K562 treated with DMSO at 1 percent for 12 hours (cell line): ENCODE measurements around the gene CFAP97D1. TPM values are rescaled to one million over a fixed set of nuclear protein-coding genes. Genes with fewer than 3 reads are reported as not detected.

Experiments used
- total RNA-seq: library from RNA; unstranded; fragments of 300-600 nt; gene quantifications from 2 replicates; pipeline ENCODE4 v1.2.3, GENCODE V29; 2022; ENCODE audit not compliant: insufficient read depth

CFAP97D1 gene
- not detected in 2 replicates for total RNA-seq

DNA sequence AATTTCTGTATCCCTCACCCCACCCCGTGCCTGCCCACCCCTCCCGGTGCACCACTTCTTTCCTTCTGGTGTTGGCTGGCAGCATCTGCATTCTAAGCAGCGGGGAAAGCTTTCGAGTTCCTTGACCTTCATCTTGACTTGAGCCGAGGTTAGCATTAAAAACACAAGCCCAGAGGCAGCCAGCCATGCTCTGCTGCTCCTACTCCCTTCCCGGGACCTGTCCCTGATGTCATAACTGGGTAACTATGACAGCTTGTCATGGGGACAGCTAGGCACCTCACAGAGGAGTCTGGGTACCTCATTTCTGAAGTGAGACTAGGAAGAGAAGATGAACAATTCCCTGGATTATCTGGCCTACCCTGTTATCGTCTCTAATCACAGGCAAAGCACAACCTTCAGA is at the start of gene CFAP97D1:
Gene CFAP97D1 (plus strand): TSS at position 301 of the 400 bp plus-strand sequence. CDS start 28 bp downstream, at position 329.

DNA sequence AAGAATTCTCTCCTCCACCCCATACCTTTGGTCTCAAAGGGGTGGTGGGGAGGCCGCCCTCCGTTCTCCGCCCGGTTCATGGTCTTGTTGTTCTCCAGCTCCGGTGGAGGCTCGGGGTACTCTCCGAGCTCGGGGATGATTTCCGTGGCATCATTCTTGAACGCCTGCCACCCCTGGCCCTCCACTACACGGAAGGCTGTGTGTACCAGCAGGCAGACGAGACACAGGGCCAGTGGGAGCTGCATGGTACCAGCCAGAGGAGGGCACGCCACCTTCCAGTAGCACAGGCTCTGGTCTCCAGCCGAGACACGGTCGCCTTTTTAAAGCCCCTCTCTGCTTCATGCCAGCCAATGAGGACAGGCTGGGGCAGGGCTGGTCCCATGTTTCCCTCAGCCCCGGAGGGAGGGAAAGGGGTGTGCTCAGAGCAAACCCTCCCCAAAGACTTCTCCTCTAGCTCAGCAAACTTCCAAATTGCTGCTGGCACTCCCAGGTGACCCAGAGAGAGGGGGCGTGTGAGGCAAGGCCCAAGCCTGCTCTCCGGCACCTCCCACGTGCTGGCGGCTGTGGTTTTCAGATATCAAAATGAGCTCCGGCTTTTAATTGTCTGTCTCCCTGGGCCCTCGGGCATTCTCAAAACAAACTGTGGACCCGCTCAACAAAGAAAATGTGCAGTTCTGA is 21.6 kb upstream of the CFAP97D1 start, which contains the start of gene SOST:
Gene SOST (minus strand): TSS at position 295 of the 678 bp plus-strand sequence. CDS start 50 bp downstream, at position 245.

DNA sequence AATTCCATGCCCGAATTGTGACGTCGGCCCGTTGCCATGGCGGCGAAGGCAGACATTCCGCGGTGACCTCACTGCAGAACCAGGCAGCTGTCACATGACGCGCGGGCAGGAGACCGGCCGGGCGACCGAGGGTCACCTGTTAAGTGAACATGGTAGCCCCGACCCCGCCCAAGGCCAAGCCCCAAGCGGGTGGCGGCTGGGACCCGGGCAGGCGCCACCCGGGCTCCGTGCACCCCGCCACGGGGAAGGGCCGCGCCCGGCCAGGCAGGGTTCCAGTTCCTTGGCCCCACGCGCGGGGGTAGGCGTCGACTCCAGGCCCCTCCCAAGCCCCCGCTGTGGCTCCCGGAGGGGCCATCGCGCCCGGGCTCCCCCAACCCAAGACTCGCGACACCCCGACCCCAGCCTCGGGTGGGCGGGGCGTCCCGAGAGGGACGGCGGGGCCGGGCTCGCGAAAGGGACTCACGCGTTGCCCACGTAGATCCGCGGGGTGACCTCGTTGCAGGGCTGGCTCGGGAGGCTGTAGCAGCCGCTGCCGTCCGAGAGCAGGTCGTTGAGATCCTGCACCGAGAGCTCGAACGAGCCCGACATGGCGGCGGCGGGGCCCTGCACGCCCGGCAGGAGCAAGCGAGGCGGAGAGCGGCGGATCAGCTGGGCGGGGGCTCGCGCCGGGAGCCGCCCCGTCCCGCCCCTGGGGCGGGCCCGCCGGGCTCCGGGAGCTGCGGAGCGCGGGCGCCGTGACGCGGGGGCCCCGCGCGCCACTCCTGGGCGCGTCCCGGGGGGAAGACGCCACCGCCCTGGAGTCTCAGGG is 1.7 kb upstream of the CFAP97D1 start, which contains the start of gene DUSP3:
Gene DUSP3 (minus strand): TSS at position 641 of the 808 bp plus-strand sequence. CDS start 53 bp downstream, at position 588.

DNA sequence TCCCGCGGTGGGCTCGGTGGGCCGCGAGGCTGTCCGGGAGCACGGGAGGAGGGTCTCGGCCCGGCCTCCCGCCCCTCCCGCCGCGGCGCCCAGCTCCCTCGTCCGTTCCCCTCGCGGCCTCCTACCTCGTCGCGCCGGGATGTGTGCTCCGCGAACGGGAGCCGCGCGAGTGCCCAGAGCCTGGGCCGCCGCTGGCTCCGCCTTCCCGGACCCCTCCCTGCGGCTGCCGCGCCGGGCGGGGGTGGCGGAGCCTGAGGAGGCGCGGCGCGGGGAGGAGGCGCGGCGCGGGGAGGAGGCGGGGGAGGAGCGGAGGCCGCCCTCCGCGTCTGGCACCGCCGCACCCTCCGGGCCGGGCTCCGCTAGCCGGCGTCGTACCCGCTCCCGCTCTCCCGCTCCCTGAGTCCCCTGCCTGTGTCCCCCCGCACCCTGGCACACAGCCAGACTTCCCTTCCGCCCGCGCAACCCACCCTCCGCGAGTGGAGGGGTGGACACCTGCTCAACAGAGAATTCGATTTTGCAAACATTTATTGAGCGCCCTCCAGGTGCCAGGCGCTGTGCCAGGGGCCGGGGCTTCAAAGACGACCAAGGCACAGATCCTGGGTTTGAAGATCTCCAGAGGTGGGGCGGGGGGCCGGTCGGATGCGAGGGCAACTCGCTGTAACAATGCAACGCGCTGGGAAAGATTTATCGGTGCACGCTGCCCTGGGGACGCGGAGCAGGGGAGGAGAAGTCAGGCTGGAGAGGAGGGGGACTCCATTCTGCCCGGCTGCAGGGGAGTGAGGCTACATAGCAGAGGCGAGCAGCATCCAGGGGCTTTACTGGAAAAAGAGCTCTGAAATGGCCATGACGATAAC is 53.0 kb downstream of the CFAP97D1 start, which contains the start of gene MPP3:
Gene MPP3 (minus strand): TSS at position 171 of the 854 bp plus-strand sequence. CDS start 1,240 bp downstream, outside the sequence.

Other genes with a start within 250 kb of the CFAP97D1 start
- gene ETV4, start 234.1 kb upstream of the CFAP97D1 start, total RNA-seq = 29.5 and 48.6 TPM in 2 replicates
- gene MEOX1, start 118.5 kb upstream of the CFAP97D1 start, total RNA-seq = not detected in 2 replicates
- not detected in 2 replicates for gene SOST, start 21.6 kb upstream of the CFAP97D1 start, total RNA-seq
- 12.8 and 35.0 TPM in 2 replicates for gene DUSP3, start 1.5 kb upstream of the CFAP97D1 start, total RNA-seq
- gene MPP3, start 52.7 kb downstream of the CFAP97D1 start, total RNA-seq = 0.50 and 13.7 TPM in 2 replicates
- not detected in 2 replicates for gene CD300LG, start 66.7 kb downstream of the CFAP97D1 start, total RNA-seq
- 0.39 TPM in 1 of 2 replicates, not detected in the other for gene MPP2, start 127.1 kb downstream of the CFAP97D1 start, total RNA-seq
- not detected in 2 replicates for gene PPY, start 162.0 kb downstream of the CFAP97D1 start, total RNA-seq
- gene PYY, start 173.5 kb downstream of the CFAP97D1 start, total RNA-seq = not detected in 2 replicates
- gene NAGS, start 224.2 kb downstream of the CFAP97D1 start, total RNA-seq = 0.28 TPM in 1 of 2 replicates, not detected in the other
- 42.6 and 55.7 TPM in 2 replicates for gene TMEM101, start 234.5 kb downstream of the CFAP97D1 start, total RNA-seq